PFSK-1 (cell line): Measurements from ENCODE around the gene TRIP6.

ENCODE experiments used
- FOXP2 ChIP-seq: optimal IDR thresholded peaks from 2 replicates; pipeline ENCODE3; 2011; ENCODE audit warnings: borderline replicate concordance, control low read depth, inconsistent platforms; ENCODE audit not compliant: insufficient read depth; ENCODE audit errors: extremely low read length, extremely low read depth
- POLR2AphosphoS5 ChIP-seq: IDR thresholded peaks from 2 replicates; pipeline ENCODE4 v1.6.1; 2012; ENCODE audit warnings: low read depth, mild to moderate bottlenecking, control low read depth, low read length, moderate library complexity
- SIN3A ChIP-seq: IDR thresholded peaks from 2 replicates; pipeline ENCODE4 v1.6.1; 2012; ENCODE audit warnings: mild to moderate bottlenecking, low read length, moderate library complexity, borderline replicate concordance; ENCODE audit not compliant: insufficient read depth
- TAF1 ChIP-seq: IDR thresholded peaks from 2 replicates; pipeline ENCODE4 v1.6.1; 2012; ENCODE audit warnings: low read length, control low read depth, borderline replicate concordance; ENCODE audit not compliant: insufficient read depth
- TF ChIP-seq, protein P1 (sequence below), 2 experiments: IDR thresholded peaks; 2 replicates each; pipeline versions ENCODE4 v1.6.1 to v1.8.0; 2011 to 2012; ENCODE audit warnings: low read depth in 2 of 2, low read length in 2 of 2, control low read depth in 1 of 2, inconsistent platforms in 1 of 2, mild to moderate bottlenecking in 1 of 2, moderate library complexity in 1 of 2; ENCODE audit not compliant: insufficient read depth in 1 of 2

The TRIP6 gene

DNA sequence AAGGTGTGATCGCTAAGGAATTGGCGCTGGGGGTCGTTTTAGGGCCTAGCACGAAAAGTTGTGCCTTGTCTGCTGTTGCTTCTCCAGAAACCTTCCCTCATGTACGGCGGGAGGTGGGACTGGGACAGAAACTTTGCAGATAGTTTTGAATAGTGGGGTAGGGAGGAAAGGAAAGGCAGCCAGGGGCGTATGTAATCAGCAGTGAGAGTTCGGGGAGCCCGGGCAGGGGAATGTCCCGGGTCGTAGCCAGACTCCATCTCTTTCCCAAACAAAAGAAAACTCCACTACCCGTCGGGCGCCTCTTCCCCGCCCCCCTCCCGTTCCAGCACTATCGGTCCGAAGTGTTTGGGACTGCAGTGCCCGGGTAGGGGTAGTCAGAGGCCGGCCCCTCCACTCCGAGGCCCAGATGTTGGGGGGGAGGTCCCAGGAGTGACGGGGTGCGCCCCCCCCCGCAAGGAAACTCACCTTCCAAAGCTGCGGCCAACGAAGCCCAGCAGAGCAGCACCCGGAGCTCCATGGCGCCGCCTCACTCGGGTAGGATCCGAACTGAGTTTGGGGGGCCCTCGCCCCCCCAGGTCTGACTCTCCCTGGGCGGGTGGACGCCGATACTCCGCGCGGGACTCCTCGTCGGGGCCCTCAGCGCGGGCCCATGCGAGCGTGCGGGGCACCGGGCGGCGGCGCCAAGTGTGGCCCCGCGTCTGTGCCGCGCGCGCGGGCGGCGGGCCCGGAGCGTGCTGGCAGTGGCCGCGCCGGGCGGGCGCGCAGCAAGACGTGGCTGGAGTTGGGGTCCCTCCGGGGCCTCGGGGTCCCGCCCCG, 40.5 kb upstream of the TRIP6 start:
- TF ChIP-seq SIN3A (0 out of 2 replicates have a peak, but pooled peaks have one; percentile 11), POLR2AphosphoS5 (no peak; the same call in 1 of the 2 replicates)

DNA sequence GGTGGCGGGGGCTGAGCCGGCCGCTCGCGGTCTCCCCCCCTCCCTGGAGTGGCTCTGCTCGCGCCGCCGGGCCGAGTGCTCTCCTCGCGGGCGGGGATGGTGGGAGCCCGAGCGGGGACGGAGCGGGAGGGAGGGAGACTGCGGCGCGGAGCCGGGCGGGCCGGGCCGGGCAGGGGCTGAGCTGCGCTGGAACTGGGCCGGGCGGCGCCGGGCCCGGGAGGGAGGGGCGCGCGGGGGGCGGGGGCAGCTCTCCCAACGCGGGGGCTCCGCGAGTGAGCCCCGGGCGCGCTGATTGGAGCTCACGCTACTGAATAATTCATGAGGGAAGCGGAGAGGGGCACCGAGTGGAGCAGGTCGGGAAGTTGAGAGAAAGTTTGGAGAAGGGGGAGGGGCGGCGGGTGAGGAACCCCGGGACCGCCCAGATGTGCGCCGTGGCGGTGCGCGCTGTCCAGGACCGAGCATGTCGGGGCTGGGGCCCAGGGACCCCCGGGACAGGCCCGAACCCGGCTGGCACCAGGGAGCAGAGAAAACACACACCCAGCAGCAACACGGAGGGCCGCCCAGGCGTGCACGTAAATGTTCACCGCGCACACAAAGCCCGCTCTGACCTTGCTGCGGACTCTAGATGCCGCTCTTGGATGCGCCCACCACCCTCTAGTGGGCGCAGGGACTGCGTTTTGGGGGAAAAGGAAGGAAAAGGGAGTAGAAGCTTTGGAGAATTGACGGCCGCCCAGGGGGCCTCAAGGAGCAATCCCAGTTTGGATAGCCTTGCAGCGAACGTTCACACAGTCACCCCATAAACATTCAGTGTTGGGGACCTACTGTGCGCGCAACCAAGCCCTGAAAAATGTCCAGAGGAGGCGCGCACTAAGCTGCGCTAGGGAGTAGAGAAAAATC, 39.6 kb upstream of the TRIP6 start, which contains the start of gene EPHB4:
Gene EPHB4 (minus strand): TSS at position 194 of the 897 bp plus-strand sequence. CDS start 493 bp downstream, outside the sequence.
- TF ChIP-seq SIN3A: no peak
- TF ChIP-seq FOXP2: no peak
- peak; percentile 49; the same call in 1 of the 2 replicates for TF ChIP-seq TAF1
- TF ChIP-seq POLR2AphosphoS5: 0 out of 2 replicates have a peak, but pooled peaks have one; percentile 40
- TF ChIP-seq, protein P1, sequence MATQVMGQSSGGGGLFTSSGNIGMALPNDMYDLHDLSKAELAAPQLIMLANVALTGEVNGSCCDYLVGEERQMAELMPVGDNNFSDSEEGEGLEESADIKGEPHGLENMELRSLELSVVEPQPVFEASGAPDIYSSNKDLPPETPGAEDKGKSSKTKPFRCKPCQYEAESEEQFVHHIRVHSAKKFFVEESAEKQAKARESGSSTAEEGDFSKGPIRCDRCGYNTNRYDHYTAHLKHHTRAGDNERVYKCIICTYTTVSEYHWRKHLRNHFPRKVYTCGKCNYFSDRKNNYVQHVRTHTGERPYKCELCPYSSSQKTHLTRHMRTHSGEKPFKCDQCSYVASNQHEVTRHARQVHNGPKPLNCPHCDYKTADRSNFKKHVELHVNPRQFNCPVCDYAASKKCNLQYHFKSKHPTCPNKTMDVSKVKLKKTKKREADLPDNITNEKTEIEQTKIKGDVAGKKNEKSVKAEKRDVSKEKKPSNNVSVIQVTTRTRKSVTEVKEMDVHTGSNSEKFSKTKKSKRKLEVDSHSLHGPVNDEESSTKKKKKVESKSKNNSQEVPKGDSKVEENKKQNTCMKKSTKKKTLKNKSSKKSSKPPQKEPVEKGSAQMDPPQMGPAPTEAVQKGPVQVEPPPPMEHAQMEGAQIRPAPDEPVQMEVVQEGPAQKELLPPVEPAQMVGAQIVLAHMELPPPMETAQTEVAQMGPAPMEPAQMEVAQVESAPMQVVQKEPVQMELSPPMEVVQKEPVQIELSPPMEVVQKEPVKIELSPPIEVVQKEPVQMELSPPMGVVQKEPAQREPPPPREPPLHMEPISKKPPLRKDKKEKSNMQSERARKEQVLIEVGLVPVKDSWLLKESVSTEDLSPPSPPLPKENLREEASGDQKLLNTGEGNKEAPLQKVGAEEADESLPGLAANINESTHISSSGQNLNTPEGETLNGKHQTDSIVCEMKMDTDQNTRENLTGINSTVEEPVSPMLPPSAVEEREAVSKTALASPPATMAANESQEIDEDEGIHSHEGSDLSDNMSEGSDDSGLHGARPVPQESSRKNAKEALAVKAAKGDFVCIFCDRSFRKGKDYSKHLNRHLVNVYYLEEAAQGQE (IDR thresholded peaks at IDR 0.05; ENCODE audit: insufficient read depth in 1 of 2, low read depth in 2 of 2, low read length in 2 of 2): no peak

DNA sequence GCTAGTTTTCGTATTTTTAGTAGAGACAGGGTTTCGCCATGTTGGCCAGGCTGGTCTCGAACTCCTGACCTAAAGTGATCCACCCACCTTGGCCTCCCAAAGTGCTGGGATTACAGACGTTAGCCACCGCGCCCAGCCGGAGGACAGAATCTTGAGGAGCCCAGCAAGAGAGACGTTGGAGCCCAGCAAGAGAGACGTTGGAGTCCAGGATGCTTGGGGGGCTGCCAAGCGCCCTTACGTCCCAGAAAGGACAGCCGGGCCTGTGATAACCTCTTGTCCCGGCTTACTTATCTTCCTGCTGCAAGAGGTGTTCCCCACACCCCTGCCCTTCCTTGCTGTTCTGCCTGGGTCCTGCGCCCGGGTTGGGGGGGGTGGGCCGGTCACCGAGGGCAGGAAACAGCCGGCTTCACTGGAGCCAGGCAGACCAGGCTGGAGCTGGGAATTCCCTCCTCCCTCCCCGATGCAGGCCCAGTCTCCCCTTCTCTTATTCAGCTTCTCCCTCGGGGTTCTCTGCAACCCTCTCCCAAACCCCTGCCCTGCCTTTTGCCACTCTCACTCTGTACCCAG, 38.0 kb upstream of the TRIP6 start:
- TF ChIP-seq, protein P1 (IDR thresholded peaks at IDR 0.05; ENCODE audit: insufficient read depth in 1 of 2, low read depth in 2 of 2, low read length in 2 of 2): no peak
- TF ChIP-seq SIN3A (no peak), FOXP2 (no peak), POLR2AphosphoS5 (no peak), TAF1 (no peak)

DNA sequence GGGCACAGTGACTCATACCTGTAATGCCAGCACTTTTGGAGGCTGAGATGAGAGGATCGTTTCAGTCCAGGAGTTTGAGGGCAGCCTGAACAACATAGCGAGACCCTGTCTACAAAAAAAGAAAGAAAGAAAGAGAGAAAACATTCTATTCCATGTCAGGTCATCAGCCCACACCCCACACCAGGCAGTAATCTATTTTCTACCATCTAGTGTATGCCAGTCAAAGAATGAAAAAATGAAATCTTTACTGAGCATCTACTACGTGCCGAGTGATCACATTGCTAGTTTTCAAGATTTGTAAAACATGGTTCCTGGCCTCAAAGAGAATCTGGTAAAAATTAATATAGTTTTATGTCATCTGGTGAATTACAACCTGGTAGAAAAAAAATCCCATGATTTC, 36.8 kb upstream of the TRIP6 start:
- TF ChIP-seq POLR2AphosphoS5 (no peak), FOXP2 (no peak), TAF1 (no peak)
- TF ChIP-seq, protein P1 (IDR thresholded peaks at IDR 0.05; ENCODE audit: insufficient read depth in 1 of 2, low read depth in 2 of 2, low read length in 2 of 2): no peak

DNA sequence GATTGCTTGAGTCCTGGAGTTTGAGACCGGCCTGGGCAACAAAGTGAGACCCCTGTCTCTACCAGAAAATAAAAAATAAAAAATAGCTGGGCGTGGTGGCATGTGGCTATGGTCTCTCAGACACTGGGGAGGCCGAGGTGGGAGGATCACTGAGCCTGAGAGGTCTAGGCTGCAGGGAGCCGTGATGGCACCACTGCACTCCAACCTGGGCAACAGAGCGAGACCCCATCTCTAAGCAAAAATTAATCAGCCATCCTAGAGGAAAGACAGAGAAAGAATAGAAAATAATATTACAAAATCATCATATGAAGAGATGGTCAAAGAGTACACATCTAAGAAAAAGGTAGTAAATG, 34.9 kb upstream of the TRIP6 start:
- no peak for TF ChIP-seq POLR2AphosphoS5
- TF ChIP-seq FOXP2: no peak
- no peak for TF ChIP-seq TAF1
- no peak for TF ChIP-seq SIN3A
- TF ChIP-seq, protein P1 (IDR thresholded peaks at IDR 0.05; ENCODE audit: insufficient read depth in 1 of 2, low read depth in 2 of 2, low read length in 2 of 2): no peak
